Stimulated activated effector memory CD8-positive, alpha-beta T cell treated with anti-CD3 and anti-CD28 coated beads, Interleukin-12 subunit alpha, Interleukin-12 subunit beta, amount 100 ng/mL, for 72 hours (primary cell): ENCODE results near the gene VSTM2B.

ENCODE experiments used
- ATAC-seq: fragments of 150-1000 bp; cut with Tn5 transposase; 2 replicates; pipeline ENCODE4 v1.10.0; 2021
- DNase-seq, 2 donors: peaks; one replicate each; pipeline ENCODE4 v3.0.0; 2021 to 2022; ENCODE audit warnings: low spot score in 2 of 2
- H3K27ac Mint-ChIP-seq: one replicate; pipeline ENCODE4 v1.8.0; 2022; ENCODE audit warnings: mild to moderate bottlenecking, mixed read lengths
- H3K36me3 Mint-ChIP-seq: one replicate; pipeline ENCODE4 v1.8.0; 2022; ENCODE audit warnings: mild to moderate bottlenecking, mixed read lengths
- H3K4me1 Mint-ChIP-seq: one replicate; pipeline ENCODE4 v1.8.0; 2022; ENCODE audit warnings: mixed read lengths
- H3K4me3 Mint-ChIP-seq: one replicate; pipeline ENCODE4 v1.8.0; 2022; ENCODE audit warnings: mild to moderate bottlenecking, mixed read lengths
- H3K9me3 Mint-ChIP-seq: one replicate; pipeline ENCODE4 v1.8.0; 2022; ENCODE audit warnings: mixed read lengths

The VSTM2B gene

GRCh38 chr19:29517946-29518345 lies 7.8 kb upstream of the VSTM2B start:
- Mint-ChIP-seq H3K4me3 (no peak overlapping the region), H3K9me3 (no peaks in the 10 kb centered on the region), H3K36me3 (no peaks in the 10 kb centered on the region), H3K4me1 (no peaks in the 10 kb centered on the region), H3K27ac (no peak overlapping the region)
- DNase-seq (no peak), ATAC-seq (no peak)

- no peaks in the 10 kb centered on the region for H3K4me1 Mint-ChIP-seq
- H3K9me3 Mint-ChIP-seq: no peaks in the 10 kb centered on the region
- no peak overlapping the region for H3K27ac Mint-ChIP-seq
- no peaks in the 10 kb centered on the region for H3K36me3 Mint-ChIP-seq
- no peak for DNase-seq
- no peak for ATAC-seq
- no peak overlapping the region for H3K4me3 Mint-ChIP-seq
These were observed 6.6 kb upstream of the VSTM2B start for GRCh38 chr19:29519146-29519545.

GRCh38 chr19:29519931-29520330 lies 5.9 kb upstream of the VSTM2B start:
- Mint-ChIP-seq H3K36me3 (no peaks in the 10 kb centered on the region), H3K4me1 (peaks cover 5% of the 10 kb centered on the region), H3K9me3 (no peaks in the 10 kb centered on the region), H3K4me3 (no peak overlapping the region), H3K27ac (no peak overlapping the region)
- ATAC-seq (no peak), DNase-seq (no peak)

- peaks cover 7% of the 10 kb centered on the region for H3K4me1 Mint-ChIP-seq
- no peaks in the 10 kb centered on the region for H3K9me3 Mint-ChIP-seq
- no peaks in the 10 kb centered on the region for H3K36me3 Mint-ChIP-seq
- no peak overlapping the region for H3K4me3 Mint-ChIP-seq
- no peak overlapping the region for H3K27ac Mint-ChIP-seq
- ATAC-seq: no peak
- DNase-seq: no peak
These were observed 5.4 kb upstream of the VSTM2B start for GRCh38 chr19:29520390-29520789.

- Mint-ChIP-seq H3K4me3 (no peak overlapping the region), H3K4me1 (peaks cover 11% of the 10 kb centered on the region), H3K27ac (no peak overlapping the region), H3K36me3 (no peaks in the 10 kb centered on the region), H3K9me3 (no peaks in the 10 kb centered on the region)
- ATAC-seq: no peak
- no peak for DNase-seq
These were observed 4.3 kb upstream of the VSTM2B start for GRCh38 chr19:29521291-29522075.

GRCh38 chr19:29523568-29523967 lies 2.2 kb upstream of the VSTM2B start:
- Mint-ChIP-seq H3K36me3 (no peaks in the 10 kb centered on the region), H3K4me3 (no peak overlapping the region), H3K4me1 (peaks cover 26% of the 10 kb centered on the region), H3K27ac (no peak overlapping the region), H3K9me3 (no peaks in the 10 kb centered on the region)
- DNase-seq (no peak), ATAC-seq (no peak)

- no peaks in the 10 kb centered on the region for H3K9me3 Mint-ChIP-seq
- H3K36me3 Mint-ChIP-seq: no peaks in the 10 kb centered on the region
- DNase-seq (no peak), ATAC-seq (no peak)
- H3K4me1 Mint-ChIP-seq: peaks cover 33% of the 10 kb centered on the region
- H3K4me3 Mint-ChIP-seq: peak overlapping the region; percentile 58
- H3K27ac Mint-ChIP-seq: no peak overlapping the region
These were observed 1.4 kb upstream of the VSTM2B start for GRCh38 chr19:29524201-29524911.

GRCh38 chr19:29524912-29525831 lies 622 bp upstream of the VSTM2B start:
- Mint-ChIP-seq H3K4me3 (peak overlapping the region; percentile 58), H3K36me3 (no peaks in the 10 kb centered on the region), H3K9me3 (no peaks in the 10 kb centered on the region), H3K4me1 (peaks cover 37% of the 10 kb centered on the region), H3K27ac (no peak overlapping the region)
- DNase-seq: no peak
- no peak for ATAC-seq

GRCh38 chr19:29526730-29527499 lies 1.1 kb downstream of the VSTM2B start:
- Mint-ChIP-seq H3K27ac (no peak overlapping the region), H3K4me1 (peaks cover 37% of the 10 kb centered on the region), H3K4me3 (peak overlapping the region; percentile 66), H3K9me3 (no peaks in the 10 kb centered on the region), H3K36me3 (no peaks in the 10 kb centered on the region)
- peak; percentile 9 for ATAC-seq
- DNase-seq: peak in 1 of 2 donors; percentile 57

- Mint-ChIP-seq H3K4me1 (peaks cover 37% of the 10 kb centered on the region), H3K9me3 (no peaks in the 10 kb centered on the region), H3K36me3 (no peaks in the 10 kb centered on the region), H3K4me3 (peak overlapping the region; percentile 66), H3K27ac (no peak overlapping the region)
- no peak for DNase-seq
- ATAC-seq: no peak
These were observed 1.9 kb downstream of the VSTM2B start for GRCh38 chr19:29527500-29528328.

- ATAC-seq (peak; percentile 84), DNase-seq (peak; percentile 56 to 87)
- Mint-ChIP-seq H3K4me3 (peak overlapping the region; percentile 66), H3K4me1 (peaks cover 37% of the 10 kb centered on the region), H3K27ac (no peak overlapping the region), H3K9me3 (no peaks in the 10 kb centered on the region), H3K36me3 (no peaks in the 10 kb centered on the region)
These were observed 2.7 kb downstream of the VSTM2B start for GRCh38 chr19:29528350-29528945.

GRCh38 chr19:29528946-29529645 lies 3.3 kb downstream of the VSTM2B start:
- Mint-ChIP-seq H3K9me3 (no peaks in the 10 kb centered on the region), H3K4me1 (peaks cover 37% of the 10 kb centered on the region), H3K36me3 (no peaks in the 10 kb centered on the region), H3K27ac (no peak overlapping the region), H3K4me3 (peak overlapping the region; percentile 66)
- ATAC-seq (no peak), DNase-seq (no peak)
